Measurements from ENCODE around the gene ACSS1.

Gene ACSS1

GRCh38 chr20:24992487-24993205 lies 65.3 kb downstream of the ACSS1 start, which contains the start of gene APMAP:
Gene APMAP, minus strand, starts transcription at chr20:24992751. Its CDS starts 63 bp downstream, at chr20:24992688.
- DNase-seq: peak; percentile 91

- DNase-seq: no peak
Observed at GRCh38 chr20:24991897-24992486, 65.9 kb downstream of the ACSS1 start.

DNA sequence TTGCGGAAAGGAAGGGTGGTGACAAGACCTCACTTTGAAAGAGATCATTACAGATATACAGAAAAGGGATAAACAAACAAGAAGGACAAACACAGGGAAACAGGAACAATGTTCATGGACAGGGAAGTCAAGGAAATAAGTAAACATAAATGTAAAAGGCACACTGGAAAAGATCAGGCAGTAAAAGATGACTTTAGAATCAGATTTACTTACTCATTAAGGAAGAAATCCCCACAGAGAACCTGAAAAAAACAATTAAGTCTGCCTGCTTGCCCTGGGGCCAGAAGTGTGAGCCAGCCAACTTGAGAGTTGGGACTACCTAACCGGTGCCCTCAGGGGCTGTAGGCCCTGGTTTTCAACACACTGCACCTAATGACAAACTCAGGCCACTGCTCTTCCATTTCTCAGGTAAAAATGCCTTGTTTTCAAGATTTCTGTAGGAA lies 67.1 kb downstream of the ACSS1 start:
- DNase-seq: no peak

DNA sequence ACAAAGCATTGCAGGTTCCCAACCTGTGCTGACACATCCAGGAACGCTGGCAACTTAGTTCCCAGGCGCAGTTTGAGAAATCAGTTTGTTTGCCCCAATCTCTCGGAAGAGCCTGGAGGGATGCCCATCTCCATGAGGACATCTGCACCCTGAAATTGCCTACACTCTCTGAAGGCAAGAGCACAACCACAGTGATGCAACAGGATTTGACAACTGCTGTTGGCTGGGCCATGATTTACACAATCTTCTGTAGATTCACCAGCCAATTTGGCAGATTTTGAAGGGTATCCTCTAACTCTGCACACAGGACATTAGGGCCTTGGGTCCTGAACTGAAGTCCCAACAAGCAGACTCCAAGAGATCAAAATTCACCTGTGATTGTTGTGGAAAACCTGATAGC lies 68.8 kb downstream of the ACSS1 start:
- no peak for DNase-seq

DNA sequence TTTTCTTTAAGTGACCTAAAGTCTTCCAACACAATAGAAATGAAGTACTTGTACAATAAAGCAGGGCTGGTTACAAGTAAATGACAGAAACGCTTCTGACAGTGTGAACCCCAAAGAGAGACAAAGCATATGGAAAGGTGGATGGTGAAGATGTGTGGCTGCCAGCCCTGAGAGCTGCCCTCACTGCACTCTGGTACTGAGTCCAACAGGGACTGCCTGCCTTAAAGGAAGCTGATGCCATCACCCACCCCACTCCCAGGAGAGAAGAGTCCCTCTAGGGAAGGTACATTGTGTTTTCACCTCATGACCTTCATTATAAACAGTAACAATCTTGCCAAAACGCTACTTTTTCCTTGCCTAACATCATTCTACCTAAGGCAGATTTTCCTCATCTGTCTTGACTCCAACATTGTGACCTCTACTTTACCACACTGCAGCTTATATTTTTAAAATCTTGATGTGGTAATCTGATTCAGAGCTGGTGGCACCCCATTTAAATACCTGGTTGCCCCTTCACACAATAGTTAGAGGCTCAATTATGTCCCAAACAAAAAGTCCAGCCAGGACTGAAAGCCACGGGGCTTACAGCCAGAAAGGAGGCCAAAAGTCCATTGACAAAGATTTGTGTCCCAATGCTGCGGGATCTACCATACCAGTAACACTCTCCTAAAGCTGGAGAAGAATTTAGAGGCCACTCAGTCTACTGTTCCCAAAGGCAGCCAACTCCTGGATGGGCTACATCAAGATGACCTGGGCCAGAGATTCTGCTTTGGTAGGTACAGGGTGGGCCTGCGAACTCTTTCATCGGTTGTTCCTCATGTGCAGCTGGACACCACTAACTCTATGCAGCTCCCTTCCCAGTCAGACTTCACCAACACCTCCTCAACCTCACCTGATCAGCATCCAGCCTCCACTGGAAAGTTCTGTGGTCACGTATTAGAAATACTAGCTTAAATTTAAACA lies 69.8 kb downstream of the ACSS1 start:
- no peak for DNase-seq

GRCh38 chr20:24987244-24987643 lies 70.7 kb downstream of the ACSS1 start:
- DNase-seq: no peak

- no peak for DNase-seq
Observed at GRCh38 chr20:24986436-24987015, 71.4 kb downstream of the ACSS1 start.

DNA sequence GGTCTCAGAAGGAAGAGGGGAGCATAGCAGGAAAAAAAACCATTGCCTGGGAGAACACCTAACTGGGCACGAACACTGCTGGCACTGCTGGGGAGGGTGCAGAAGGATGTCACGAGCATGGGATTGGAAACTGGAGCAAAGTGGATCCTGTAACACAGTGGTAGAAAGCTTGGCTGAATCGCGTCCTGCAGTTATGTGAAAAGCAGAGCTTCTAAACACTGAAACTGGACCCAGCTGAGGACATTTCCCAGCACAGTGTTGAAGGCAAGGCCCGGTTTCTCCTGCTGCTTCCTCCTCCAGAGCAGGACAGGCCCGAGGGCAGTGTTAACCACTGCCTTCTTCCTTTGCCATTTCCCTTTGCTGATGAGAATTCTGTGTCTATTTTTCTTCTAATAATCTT lies 72.1 kb downstream of the ACSS1 start:
- no peak for DNase-seq

- no peak for DNase-seq
Observed at GRCh38 chr20:24984961-24985640, 72.8 kb downstream of the ACSS1 start.

DNA sequence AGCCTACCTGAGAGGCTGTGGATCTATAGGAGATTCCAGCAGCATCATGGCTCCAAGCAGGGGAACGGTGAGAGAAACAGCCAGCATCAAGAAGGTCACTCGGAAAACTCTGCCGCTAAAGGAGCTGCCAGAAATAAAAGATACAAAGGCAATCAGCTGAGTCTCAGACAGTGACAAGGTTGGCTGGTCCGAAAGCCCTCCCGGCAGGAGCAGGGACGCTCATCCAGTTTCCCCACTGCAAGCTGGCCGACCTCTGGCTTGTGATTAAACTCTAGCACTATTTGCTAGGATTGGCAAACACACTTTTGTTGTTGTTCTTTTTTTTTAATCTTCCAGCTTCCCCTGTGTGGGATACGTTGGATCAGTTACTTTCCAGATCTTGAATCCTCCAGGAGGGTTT lies 74.0 kb downstream of the ACSS1 start:
- no peak for DNase-seq

- no peak for DNase-seq
Observed at GRCh38 chr20:24981790-24982189, 76.1 kb downstream of the ACSS1 start.

GRCh38 chr20:24981282-24981681 lies 76.7 kb downstream of the ACSS1 start:
- DNase-seq: no peak

DNA sequence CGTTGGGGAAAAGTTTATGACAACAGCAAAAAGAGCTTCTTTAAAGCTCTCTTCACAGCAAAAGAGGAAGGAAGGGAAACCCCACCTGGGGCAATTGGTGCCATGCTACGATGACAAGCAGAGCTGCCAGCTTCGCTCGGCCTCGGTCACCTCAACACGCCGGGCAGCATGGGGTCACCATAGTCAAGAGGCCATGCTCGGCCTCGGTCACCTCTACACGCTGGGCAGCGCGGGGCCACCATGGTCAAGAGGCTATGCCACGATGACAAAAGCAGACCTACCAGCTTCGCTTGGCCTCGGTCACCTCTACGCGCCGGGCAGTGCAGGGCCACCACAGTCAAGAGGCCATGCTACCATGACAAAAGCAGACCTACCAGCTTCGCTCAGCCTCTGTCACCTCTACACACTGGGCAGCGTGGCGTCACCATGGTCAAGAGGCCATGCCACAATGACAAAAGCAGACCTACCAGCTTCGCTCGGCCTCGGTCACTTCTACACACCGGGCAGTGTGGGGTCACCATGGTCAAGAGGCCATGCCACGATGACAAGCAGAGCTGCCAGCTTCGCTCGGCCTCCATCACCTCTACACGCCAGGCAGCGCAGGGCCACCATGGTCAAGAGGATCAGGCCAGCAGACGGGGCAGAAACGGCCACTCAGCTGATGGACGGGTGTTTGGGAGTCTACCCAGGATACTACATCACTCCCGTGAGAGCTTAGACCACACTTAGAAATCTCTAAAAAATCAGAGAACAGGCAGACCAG lies 77.5 kb downstream of the ACSS1 start:
- DNase-seq: no peak

DNA sequence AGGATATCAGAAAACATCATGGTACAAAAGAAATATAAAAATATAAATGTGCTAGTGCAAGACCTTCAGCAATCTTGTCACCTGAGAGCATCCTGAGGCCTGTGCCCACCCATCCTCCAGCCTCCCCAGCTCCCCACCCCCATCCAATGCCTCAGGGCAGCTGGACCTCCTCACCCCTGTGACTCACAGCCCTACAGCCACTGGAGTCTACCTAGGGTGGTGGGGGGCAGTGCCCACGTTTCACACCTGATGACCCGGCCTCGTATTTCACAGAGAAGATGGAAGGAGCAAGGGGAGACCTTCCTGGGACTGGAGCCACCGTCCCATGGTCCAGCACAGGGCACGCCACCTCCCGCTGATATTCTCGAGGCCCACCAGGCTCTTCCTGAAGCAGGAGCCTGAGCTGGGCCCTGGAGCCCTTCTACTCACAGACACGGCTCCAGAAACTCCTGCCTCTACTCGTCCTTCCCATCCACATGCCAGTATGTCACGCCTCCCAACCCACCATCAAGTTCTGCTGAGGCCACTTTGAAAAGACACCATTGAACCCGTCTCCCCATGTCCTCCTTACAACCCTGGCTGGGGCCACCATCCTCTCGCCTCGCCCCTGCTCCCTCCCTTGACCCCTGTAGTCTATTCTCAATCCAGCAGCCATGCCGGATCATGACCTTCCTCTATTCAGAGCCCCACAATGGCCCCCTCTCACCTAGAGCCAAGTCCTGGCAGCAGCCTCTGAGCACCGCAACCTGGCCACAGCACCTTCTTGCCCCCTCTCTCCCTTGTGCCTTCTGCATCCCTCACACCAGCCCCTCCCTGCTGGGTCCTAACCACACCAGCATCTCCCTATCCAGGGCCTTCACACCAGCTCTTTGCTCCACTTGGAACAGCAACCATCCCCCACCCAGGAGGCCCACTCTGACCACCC lies 78.6 kb downstream of the ACSS1 start:
- DNase-seq: no peak

- no peak for DNase-seq
Observed at GRCh38 chr20:24978513-24978912, 79.4 kb downstream of the ACSS1 start.

DNA sequence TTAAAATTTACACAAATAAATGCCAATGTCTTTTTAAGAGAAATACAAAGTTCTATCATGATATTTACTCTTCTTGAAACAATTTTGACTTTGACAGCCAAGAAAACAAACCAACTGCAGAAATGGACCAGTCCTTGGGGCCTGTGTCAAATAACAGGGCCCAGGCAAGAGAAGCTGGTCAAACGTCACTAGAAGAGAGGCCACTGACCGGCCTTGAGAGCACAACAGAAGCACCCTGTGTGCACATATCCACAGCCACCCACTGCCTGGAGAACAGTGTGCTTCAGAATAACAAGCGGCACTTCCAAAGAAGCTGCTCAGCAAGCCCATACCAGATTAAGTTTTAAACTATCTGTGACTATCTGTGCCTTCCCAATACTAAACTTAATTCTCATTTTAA lies 80.1 kb downstream of the ACSS1 start:
- no peak for DNase-seq

DNA sequence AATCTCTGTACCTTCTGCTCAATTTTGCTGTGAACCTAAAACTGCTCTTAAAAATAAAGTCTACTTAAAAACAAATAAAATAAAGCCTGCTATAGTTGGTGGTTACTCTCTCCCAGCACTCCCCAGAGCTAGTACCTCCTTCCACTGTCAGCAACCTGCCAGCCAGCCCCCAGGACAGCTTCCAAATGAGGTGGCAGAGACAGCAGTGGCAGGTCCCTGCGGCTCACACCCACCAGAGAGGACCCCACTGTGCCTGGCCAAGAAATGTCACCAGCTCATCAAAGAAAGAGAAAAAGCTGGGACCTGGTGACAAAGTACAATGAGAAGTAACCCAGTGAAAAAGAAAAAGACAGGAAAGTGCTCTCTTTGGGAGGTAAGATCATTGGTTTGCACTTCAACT lies 80.6 kb downstream of the ACSS1 start:
- DNase-seq: no peak

GRCh38 chr20:24972341-24972740 lies 85.6 kb downstream of the ACSS1 start:
- no peak for DNase-seq

DNA sequence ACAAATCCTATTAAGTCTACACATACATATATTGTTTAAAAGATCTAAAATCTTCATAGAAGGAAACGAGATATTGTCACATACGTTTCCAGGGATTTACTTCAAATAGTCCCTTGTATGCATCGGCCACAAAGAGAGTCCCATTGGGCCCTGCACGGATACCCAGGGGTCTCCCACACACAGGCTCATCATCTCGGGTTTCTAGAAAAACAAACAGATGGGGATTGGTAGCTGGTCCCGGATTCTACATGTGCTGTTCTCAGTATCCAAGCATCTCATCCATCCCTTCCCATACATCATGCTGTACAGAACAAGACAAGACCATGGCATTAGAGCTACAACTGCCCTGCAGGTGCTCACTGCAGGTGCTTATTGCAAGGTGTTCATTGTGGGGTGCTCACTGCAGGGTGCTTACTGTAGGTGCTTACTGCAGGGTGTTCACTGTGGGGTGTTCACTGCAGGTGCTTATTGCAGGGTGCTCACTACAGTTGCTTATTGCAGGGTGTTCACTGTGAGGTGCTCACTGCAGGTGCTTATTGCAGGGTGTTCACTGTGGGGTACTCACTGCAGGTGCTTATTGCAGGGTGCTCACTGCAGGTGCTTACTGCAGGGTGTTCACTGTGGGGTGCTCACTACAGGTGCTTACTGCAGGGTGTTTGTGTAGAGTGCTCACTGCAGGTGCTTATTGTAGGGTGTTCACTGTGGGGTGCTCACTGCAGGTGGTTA lies 86.4 kb downstream of the ACSS1 start:
- no peak for DNase-seq

DNA sequence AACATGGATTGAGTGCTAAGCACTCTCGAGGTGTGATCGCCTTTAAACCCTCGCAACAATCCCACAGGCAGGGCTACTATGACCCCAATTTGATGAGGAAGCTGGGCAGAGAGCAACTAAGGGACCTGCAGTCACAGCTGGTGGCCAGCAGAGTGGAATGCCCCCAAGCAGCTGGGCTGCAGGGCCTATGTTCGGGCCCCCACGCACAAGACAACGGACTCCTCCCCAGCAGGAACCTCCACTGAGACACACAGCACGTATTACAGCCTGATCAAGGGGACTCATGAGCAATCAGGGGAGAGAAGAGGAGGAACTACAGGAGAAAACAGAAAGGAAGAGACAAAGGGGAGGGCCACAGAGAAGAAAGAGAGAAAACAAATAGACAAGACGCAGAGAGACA lies 87.2 kb downstream of the ACSS1 start:
- no peak for DNase-seq

Measured in fibroblast of skin of right quadriceps (primary cell).